GM06990 (cell line): ENCODE results near the gene TCF12.
A peak's percentile ranks its signal among the peaks of the same experiment; 100 is the strongest.

Source experiments
- DNase-seq: peaks from one replicate; pipeline ENCODE4 v3.0.0-alpha.2; 2011; ENCODE audit not compliant: insufficient read length; ENCODE audit errors: extremely low read depth
- H3K27me3 ChIP-seq: replicated peaks from 2 replicates; pipeline ENCODE4 v1.6.0; 2011; ENCODE audit warnings: low read length; ENCODE audit not compliant: control insufficient read depth, insufficient read depth
- H3K36me3 ChIP-seq: 2 replicates; pipeline ENCODE4 v1.5.1; 2011; ENCODE audit warnings: low read length; ENCODE audit not compliant: control insufficient read depth, insufficient read depth
- H3K4me3 ChIP-seq: replicated peaks from 2 replicates; pipeline ENCODE4 v1.5.1; 2011; ENCODE audit warnings: low read depth, mild to moderate bottlenecking, control low read depth, low read length
- CTCF ChIP-seq: IDR thresholded peaks from 2 replicates; pipeline ENCODE4 v1.5.1; 2011; ENCODE audit warnings: low read length, control low read depth, mild to moderate bottlenecking, inconsistent platforms; ENCODE audit not compliant: insufficient read depth, poor library complexity, severe bottlenecking

Gene TCF12

GRCh38 chr15:57298843-57299550 is 380.6 kb downstream of the TCF12 start:
- no peaks in the 10 kb centered on the region for H3K27me3 ChIP-seq
- DNase-seq: peak; percentile 40
- no peak for TF ChIP-seq CTCF
- no peak overlapping the region for H3K4me3 ChIP-seq
- H3K36me3 ChIP-seq: no peaks in the 10 kb centered on the region

- no peak for TF ChIP-seq CTCF
- H3K4me3 ChIP-seq: peak overlapping the region; percentile 73
- DNase-seq: no peak
Measured at GRCh38 chr15:57301307-57301706, 382.9 kb downstream of the TCF12 start.

GRCh38 chr15:57302640-57303257 is 384.3 kb downstream of the TCF12 start:
- H3K4me3 ChIP-seq: peak overlapping the region; percentile 73
- no peaks in the 10 kb centered on the region for H3K27me3 ChIP-seq
- no peaks in the 10 kb centered on the region for H3K36me3 ChIP-seq
- no peak for TF ChIP-seq CTCF
- no peak for DNase-seq

More at GRCh38 chr15:57301307-57301706, 382.9 kb downstream of the TCF12 start:
- Histone ChIP-seq H3K36me3 (no peaks in the 10 kb centered on the region), H3K27me3 (no peaks in the 10 kb centered on the region)

- Histone ChIP-seq H3K36me3 (no peaks in the 10 kb centered on the region), H3K27me3 (no peaks in the 10 kb centered on the region), H3K4me3 (no peak overlapping the region)
- no peak for TF ChIP-seq CTCF
- DNase-seq: no peak
Measured at GRCh38 chr15:57305009-57305408, 386.6 kb downstream of the TCF12 start.

- peak; percentile 94 for TF ChIP-seq CTCF
- Histone ChIP-seq H3K36me3 (no peaks in the 10 kb centered on the region), H3K4me3 (peak overlapping the region; percentile 61), H3K27me3 (no peaks in the 10 kb centered on the region)
- DNase-seq: peak; percentile 82
Measured at GRCh38 chr15:57306161-57306943, 387.9 kb downstream of the TCF12 start.
